ENCODE data around the gene BCL11A.

The BCL11A gene

GRCh38 chr2:60522462-60522861, 31.0 kb downstream of the BCL11A start:
- no peak for ATAC-seq
- no peak for TF ChIP-seq ISL1 (CRISPR knock-in tag; IDR thresholded peaks at IDR 0.05)
- no peak for TF ChIP-seq ESRRG (CRISPR knock-in tag; IDR thresholded peaks at IDR 0.05)
- no peak for TF ChIP-seq RARB (CRISPR knock-in tag; IDR thresholded peaks at IDR 0.05)
- no peak for TF ChIP-seq ZNF565 (CRISPR knock-in tag; conservative IDR thresholded peaks at IDR 0.05; ENCODE audit: low read depth)
- TF ChIP-seq TOX (CRISPR knock-in tag; IDR thresholded peaks at IDR 0.05; ENCODE audit: borderline replicate concordance), result no peak
- TF ChIP-seq ZFP3 (CRISPR knock-in tag; IDR thresholded peaks at IDR 0.05), result no peak
- no peak for TF ChIP-seq ZC3H10 (CRISPR knock-in tag; IDR thresholded peaks at IDR 0.05)
- no peak for TF ChIP-seq CSDC2 (CRISPR knock-in tag; IDR thresholded peaks at IDR 0.05)
- TF ChIP-seq ZNF70 (CRISPR knock-in tag; IDR thresholded peaks at IDR 0.05), result no peak
- TF ChIP-seq CSRNP3 (CRISPR knock-in tag; IDR thresholded peaks at IDR 0.05), result no peak
- no peak for TF ChIP-seq ARNTL (CRISPR knock-in tag; IDR thresholded peaks at IDR 0.05; ENCODE audit: borderline replicate concordance, low read depth)
- TF ChIP-seq OSR1 (CRISPR knock-in tag; IDR thresholded peaks at IDR 0.05), result no peak
- TF ChIP-seq SNAI2 (CRISPR knock-in tag; IDR thresholded peaks at IDR 0.05), result no peak
- TF ChIP-seq ZNF8 (CRISPR knock-in tag; IDR thresholded peaks at IDR 0.05), result no peak
- TF ChIP-seq PPARA (CRISPR knock-in tag; IDR thresholded peaks at IDR 0.05; ENCODE audit: borderline replicate concordance), result no peak
- no peak for TF ChIP-seq PATZ1 (CRISPR knock-in tag; IDR thresholded peaks at IDR 0.05; ENCODE audit: borderline replicate concordance)

- ATAC-seq, result no peak
These were observed 31.8 kb downstream of the BCL11A start for GRCh38 chr2:60521626-60522025.

More at GRCh38 chr2:60521626-60522025, 31.8 kb downstream of the BCL11A start:
- TF ChIP-seq POU6F1 (CRISPR knock-in tag; IDR thresholded peaks at IDR 0.05; ENCODE audit: borderline replicate concordance, low read depth), result no peak
- TF ChIP-seq PPARA (CRISPR knock-in tag; IDR thresholded peaks at IDR 0.05; ENCODE audit: borderline replicate concordance), result no peak
- TF ChIP-seq ZFP3 (CRISPR knock-in tag; IDR thresholded peaks at IDR 0.05), result no peak
- no peak for TF ChIP-seq CSRNP3 (CRISPR knock-in tag; IDR thresholded peaks at IDR 0.05)
- no peak for TF ChIP-seq TOX (CRISPR knock-in tag; IDR thresholded peaks at IDR 0.05; ENCODE audit: borderline replicate concordance)
- TF ChIP-seq TSHZ2 (CRISPR knock-in tag; IDR thresholded peaks at IDR 0.05), result no peak
- no peak for TF ChIP-seq ZNF8 (CRISPR knock-in tag; IDR thresholded peaks at IDR 0.05)

Data from SK-N-SH treated with all-trans-retinoic acid at 6 μM for 48 hours (cell line).